Fibroblast of lung (primary cell): ENCODE results near the gene MAP2K5.

Source experiments
- EZH2 ChIP-seq: IDR thresholded peaks from 2 replicates; pipeline ENCODE4 v1.5.1; 2012; ENCODE audit warnings: low read length, control low read depth, mild to moderate bottlenecking; ENCODE audit errors: missing control alignments
- TF ChIP-seq, protein P1 (sequence below), 2 donors: IDR thresholded peaks in 1 of 2; conservative IDR thresholded peaks in 1 of 2; 1 replicate in 1 of 2; 2 replicates in 1 of 2; pipeline ENCODE4 v1.5.1; 2011 to 2012; ENCODE audit warnings: low read length in 2 of 2, control low read depth in 1 of 2, inconsistent platforms in 1 of 2, low read depth in 1 of 2, mild to moderate bottlenecking in 1 of 2

DNA sequence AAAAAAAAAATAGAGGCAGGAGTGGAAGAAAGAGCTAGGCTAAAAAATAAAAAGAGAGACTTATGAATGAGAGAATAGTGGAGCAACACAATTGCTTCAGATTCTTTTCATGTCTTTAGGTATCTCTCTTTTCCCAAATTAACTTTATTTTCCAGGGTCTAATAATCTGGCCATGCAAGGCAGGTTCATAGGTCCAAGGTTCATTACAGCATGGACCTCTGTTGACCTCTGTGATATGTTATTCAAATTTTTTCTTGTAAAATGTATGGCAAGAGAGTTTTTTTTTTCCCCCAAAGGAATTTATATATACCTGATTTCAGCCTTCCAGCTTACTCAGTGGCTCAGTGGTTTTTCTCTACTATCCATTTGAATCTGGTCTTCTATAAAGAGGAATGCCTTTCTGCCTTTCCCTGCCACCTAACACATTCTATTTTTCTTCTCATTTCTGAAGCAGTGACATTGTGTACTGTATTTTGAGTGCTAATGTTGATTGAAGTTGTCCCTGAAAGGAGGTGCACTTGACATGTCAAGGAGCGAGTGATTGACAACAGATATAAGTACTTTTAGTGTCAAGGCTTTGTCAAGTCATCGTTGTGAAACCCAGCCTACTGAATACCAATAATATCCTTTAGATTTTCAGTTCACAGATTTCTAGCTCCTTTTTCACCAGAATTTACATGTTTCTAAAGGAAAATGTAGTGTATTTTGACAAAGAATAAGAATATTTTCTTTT, 118.5 kb downstream of the MAP2K5 start:
- TF ChIP-seq, protein P1, sequence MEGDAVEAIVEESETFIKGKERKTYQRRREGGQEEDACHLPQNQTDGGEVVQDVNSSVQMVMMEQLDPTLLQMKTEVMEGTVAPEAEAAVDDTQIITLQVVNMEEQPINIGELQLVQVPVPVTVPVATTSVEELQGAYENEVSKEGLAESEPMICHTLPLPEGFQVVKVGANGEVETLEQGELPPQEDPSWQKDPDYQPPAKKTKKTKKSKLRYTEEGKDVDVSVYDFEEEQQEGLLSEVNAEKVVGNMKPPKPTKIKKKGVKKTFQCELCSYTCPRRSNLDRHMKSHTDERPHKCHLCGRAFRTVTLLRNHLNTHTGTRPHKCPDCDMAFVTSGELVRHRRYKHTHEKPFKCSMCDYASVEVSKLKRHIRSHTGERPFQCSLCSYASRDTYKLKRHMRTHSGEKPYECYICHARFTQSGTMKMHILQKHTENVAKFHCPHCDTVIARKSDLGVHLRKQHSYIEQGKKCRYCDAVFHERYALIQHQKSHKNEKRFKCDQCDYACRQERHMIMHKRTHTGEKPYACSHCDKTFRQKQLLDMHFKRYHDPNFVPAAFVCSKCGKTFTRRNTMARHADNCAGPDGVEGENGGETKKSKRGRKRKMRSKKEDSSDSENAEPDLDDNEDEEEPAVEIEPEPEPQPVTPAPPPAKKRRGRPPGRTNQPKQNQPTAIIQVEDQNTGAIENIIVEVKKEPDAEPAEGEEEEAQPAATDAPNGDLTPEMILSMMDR (conservative IDR thresholded peaks at IDR 0.05 in 1 of 2, IDR thresholded peaks at IDR 0.05 in 1 of 2; ENCODE audit: low read depth in 1 of 2, low read length in 2 of 2) = no peak
- TF ChIP-seq EZH2 = no peak
